ENCODE results near the gene PHACTR1. TPM values are rescaled to one million over a fixed set of nuclear protein-coding genes. Genes with fewer than 3 reads are reported as not detected.
"Not testable (repeated sequence)": the region's sequence is repeated elsewhere in the genome, so short reads cannot be mapped to it uniquely, and the experiment has no call there.

Gene PHACTR1
- polyA plus RNA-seq, 1 of the 3 experiments (the other 2 are of a cell fraction) = 0.12 TPM

- no peaks in the 10 kb centered on the region for H3K27me3 ChIP-seq (ENCODE audit: insufficient read depth)
- H3K9me3 ChIP-seq = no peaks in the 10 kb centered on the region
- H3K36me3 ChIP-seq (replicated peaks in 1 of 2; ENCODE audit: control insufficient read depth in 1 of 2, insufficient read depth in 2 of 2, low read length in 1 of 2) = no peaks in the 10 kb centered on the region
- CTCF ChIA-PET = no interaction called here
- POLR2A ChIA-PET = no interaction called here
- no peaks in the 10 kb centered on the region for H3K9me2 ChIP-seq
- H3K4me1 ChIP-seq (ENCODE audit: control insufficient read depth in 1 of 2, insufficient read depth in 2 of 2, low read depth in 1 of 2, low read length in 1 of 2) = no peaks in the 10 kb centered on the region
- TF ChIP-seq USF1 (IDR thresholded peaks at IDR 0.05; ENCODE audit: borderline replicate concordance, low read depth) (no peak), RFX5 (IDR thresholded peaks at IDR 0.05; ENCODE audit: low read length) (no peak), FOXJ3 (CRISPR knock-in tag; IDR thresholded peaks at IDR 0.05) (no peak), JUND (IDR thresholded peaks at IDR 0.05) (no peak), MAX (IDR thresholded peaks at IDR 0.05; ENCODE audit: low read depth) (no peak), MEF2A (IDR thresholded peaks at IDR 0.05; ENCODE audit: borderline replicate concordance, low read depth) (no peak), FOXM1 (IDR thresholded peaks at IDR 0.05; ENCODE audit: low read depth) (no peak), TCF12 (IDR thresholded peaks at IDR 0.05) (no peak), SMC3 (IDR thresholded peaks at IDR 0.05; ENCODE audit: low read depth, low read length) (no peak), RAD21 (IDR thresholded peaks at IDR 0.05; ENCODE audit: low read length) (no peak), PBX3 (IDR thresholded peaks at IDR 0.05) (no peak), TEAD4 (IDR thresholded peaks at IDR 0.05; ENCODE audit: borderline replicate concordance, insufficient read depth) (no peak), IRF3 (IDR thresholded peaks at IDR 0.05; ENCODE audit: low read depth, low read length) (no peak), RXRA (IDR thresholded peaks at IDR 0.05; ENCODE audit: borderline replicate concordance, low read depth) (no peak), TAF1 (IDR thresholded peaks at IDR 0.05; ENCODE audit: borderline replicate concordance, low read depth, low read length) (no peak), POLR2AphosphoS5 (IDR thresholded peaks at IDR 0.05; ENCODE audit: low read depth, low read length) (no peak), FOSL2 (IDR thresholded peaks at IDR 0.05; ENCODE audit: borderline replicate concordance, low read depth) (no peak)
- H4K20me1 ChIP-seq (ENCODE audit: insufficient read depth) = no peaks in the 10 kb centered on the region
- DNase-seq = no peak
- no peak overlapping the region for H2AFZ ChIP-seq (ENCODE audit: low read depth)
- no peak overlapping the region for H3K27ac ChIP-seq (ENCODE audit: low read depth in 2 of 2, low read length in 1 of 2)
- no peak overlapping the region for H3K4me3 ChIP-seq (ENCODE audit: low read depth in 2 of 2, low read length in 1 of 2)
- no peaks in the 10 kb centered on the region for H3K79me2 ChIP-seq (ENCODE audit: insufficient read depth)
- WGBS (ENCODE audit: low lambda C conversion rate) = 55% methylated on average over 1 of the region's 1 CpG
- H3K9ac ChIP-seq = no peak overlapping the region
- H3F3A ChIP-seq (replicated peaks; ENCODE audit: insufficient read depth) = no peaks in the 10 kb centered on the region
- H3K4me2 ChIP-seq = no peak overlapping the region
Measured at GRCh38 chr6:13242590-13242989, 526.0 kb downstream of the PHACTR1 start.

GRCh38 chr6:13243033-13243432 lies 526.5 kb downstream of the PHACTR1 start:
- H3K9me3 ChIP-seq = no peaks in the 10 kb centered on the region
- no peak overlapping the region for H3K4me2 ChIP-seq
- H3K9me2 ChIP-seq = no peaks in the 10 kb centered on the region
- WGBS (ENCODE audit: low lambda C conversion rate) = 89% methylated on average over 1 of the region's 1 CpG
- POLR2A ChIA-PET = interaction anchor here (0.7 kb wide), 1 partner anchor 73 kb away, joined by 3 read pairs; no protein-coding TSS in a partner anchor
- no peak for TF ChIP-seq RFX5 (IDR thresholded peaks at IDR 0.05; ENCODE audit: low read length)
- TF ChIP-seq RCOR1 (IDR thresholded peaks at IDR 0.05; ENCODE audit: low read length) = no peak
- no peak for TF ChIP-seq SIN3A (IDR thresholded peaks at IDR 0.05; ENCODE audit: borderline replicate concordance, low read depth, low read length)
- no peak for TF ChIP-seq GATA2 (CRISPR knock-in tag; IDR thresholded peaks at IDR 0.05)
- TF ChIP-seq TEAD4 (IDR thresholded peaks at IDR 0.05; ENCODE audit: borderline replicate concordance, insufficient read depth) = no peak
- no peaks in the 10 kb centered on the region for H3K36me3 ChIP-seq (replicated peaks in 1 of 2; ENCODE audit: control insufficient read depth in 1 of 2, insufficient read depth in 2 of 2, low read length in 1 of 2)
- no peak for DNase-seq
- H3K27ac ChIP-seq (ENCODE audit: low read depth in 2 of 2, low read length in 1 of 2) = no peak overlapping the region
- no peaks in the 10 kb centered on the region for H3K27me3 ChIP-seq (ENCODE audit: insufficient read depth)
- H3K9ac ChIP-seq = no peak overlapping the region
- no peak overlapping the region for H2AFZ ChIP-seq (ENCODE audit: low read depth)
- H3F3A ChIP-seq (replicated peaks; ENCODE audit: insufficient read depth) = no peaks in the 10 kb centered on the region
- H3K4me1 ChIP-seq (ENCODE audit: control insufficient read depth in 1 of 2, insufficient read depth in 2 of 2, low read depth in 1 of 2, low read length in 1 of 2) = peaks cover 0 to 2% of the 10 kb centered on the region in 2 experiments; a peak in 1 of 4 replicates
- CTCF ChIA-PET = no interaction called here
- no peak overlapping the region for H3K4me3 ChIP-seq (ENCODE audit: low read depth in 2 of 2, low read length in 1 of 2)
- no peaks in the 10 kb centered on the region for H4K20me1 ChIP-seq (ENCODE audit: insufficient read depth)
- H3K79me2 ChIP-seq (ENCODE audit: insufficient read depth) = no peaks in the 10 kb centered on the region

GRCh38 chr6:13243745-13244144 lies 527.2 kb downstream of the PHACTR1 start:
- H3K4me2 ChIP-seq; H4K20me1 ChIP-seq (ENCODE audit: insufficient read depth); H3F3A ChIP-seq (replicated peaks; ENCODE audit: insufficient read depth); H3K36me3 ChIP-seq (replicated peaks in 1 of 2; ENCODE audit: control insufficient read depth in 1 of 2, insufficient read depth in 2 of 2, low read length in 1 of 2); DNase-seq; H3K79me2 ChIP-seq (ENCODE audit: insufficient read depth); CTCF ChIA-PET; H3K27me3 ChIP-seq (ENCODE audit: insufficient read depth); H3K9me3 ChIP-seq; H3K9ac ChIP-seq; H3K4me3 ChIP-seq (ENCODE audit: low read depth in 2 of 2, low read length in 1 of 2); H3K9me2 ChIP-seq; H3K27ac ChIP-seq (ENCODE audit: low read depth in 2 of 2, low read length in 1 of 2); H3K4me1 ChIP-seq (ENCODE audit: control insufficient read depth in 1 of 2, insufficient read depth in 2 of 2, low read depth in 1 of 2, low read length in 1 of 2); H2AFZ ChIP-seq (ENCODE audit: low read depth): not testable (repeated sequence)
- POLR2A ChIA-PET = interaction anchor here (0.7 kb wide), 1 partner anchor 72 kb away, joined by 3 read pairs; no protein-coding TSS in a partner anchor
- 78% methylated on average over 5 of the region's 5 CpGs for WGBS (ENCODE audit: low lambda C conversion rate)

Data from SK-N-SH (cell line).